Gastroesophageal sphincter (tissue), 4 donors: ENCODE data around the gene SPATA6L. TPM values are rescaled to one million over a fixed set of nuclear protein-coding genes. Genes with fewer than 3 reads are reported as not detected.
A peak's percentile ranks its signal among the peaks of the same experiment; 100 is the strongest.

Experiments used
- ATAC-seq: fragments of 150-250 bp; one replicate; pipeline ENCODE4 v1.9.1; 2016; ENCODE audit warnings: mild to moderate bottlenecking, moderate library complexity
- H3K27ac ChIP-seq, 4 donors: fragments of 200-600 bp; sonication (generic) in 3 of 4; 1 replicate in 3 of 4; 2 replicates in 1 of 4; pipeline ENCODE4 v1.5.1; 2016 to 2019
- H3K27me3 ChIP-seq: fragments of 200-600 bp; sonication (generic); one replicate; pipeline ENCODE4 v1.5.1; 2019
- H3K36me3 ChIP-seq, 2 donors: fragments of 200-600 bp; sonication (generic); one replicate each; pipeline ENCODE4 v1.5.1; 2019; ENCODE audit warnings: control low read depth in 1 of 2
- H3K4me1 ChIP-seq, 3 donors: fragments of 200-600 bp; sonication (generic); 1 replicate in 2 of 3; 2 replicates in 1 of 3; pipeline ENCODE4 v1.5.1; 2016 to 2019; ENCODE audit warnings: control low read depth in 2 of 3
- H3K4me3 ChIP-seq, 2 donors: fragments of 200-600 bp; sonication (generic); one replicate each; pipeline ENCODE4 v1.5.1; 2019; ENCODE audit warnings: mild to moderate bottlenecking in 1 of 2, moderate library complexity in 1 of 2
- H3K9me3 ChIP-seq, 3 donors: fragments of 200-600 bp; sonication (generic); one replicate each; pipeline ENCODE4 v1.5.1; 2017 to 2019; ENCODE audit warnings: control low read depth in 2 of 3
- EP300 ChIP-seq: sonication (generic); formaldehyde crosslinking; IDR thresholded peaks from one replicate; pipeline ENCODE4 v1.6.1; 2017; ENCODE audit warnings: antibody characterized with exemption, mild to moderate bottlenecking
- POLR2A ChIP-seq, 2 donors: fragments of 450-650 bp; IDR thresholded peaks; one replicate each; pipeline ENCODE4 v1.6.1; 2017; ENCODE audit warnings: antibody characterized with exemption in 2 of 2, mild to moderate bottlenecking in 2 of 2, moderate library complexity in 1 of 2
- POLR2AphosphoS5 ChIP-seq: sonication (generic); formaldehyde crosslinking; IDR thresholded peaks from one replicate; pipeline ENCODE4 v1.6.1; 2017; ENCODE audit warnings: antibody characterized with exemption
- WGBS, 2 donors: methylation state at CpG; one replicate each; pipeline ENCODE4 v1.1.5; 2018; ENCODE audit warnings: low coverage in 1 of 2; 5-methylcytosine and 5-hydroxymethylcytosine counted together
- total RNA-seq, 4 donors: library from RNA; depleted of rRNA; stranded (reverse); fragments of >200 nt; gene quantifications; one replicate each; pipeline ENCODE4 v1.1.0, GENCODE V29; 2016
- TF ChIP-seq, protein P1 (sequence below), 4 experiments: fragments of 200-600 bp in 2 of 4; fragments of 450-650 bp in 2 of 4; sonication (generic) in 1 of 4; IDR thresholded peaks; one replicate each; pipeline ENCODE4 v1.5.1; 2017 to 2019; ENCODE audit warnings: antibody characterized with exemption in 4 of 4, mild to moderate bottlenecking in 2 of 4, moderate library complexity in 2 of 4

SPATA6L gene
- total RNA-seq, 4 donors from 2014 or later, result 0.69 to 1.9 (median 0.83) TPM

DNA sequence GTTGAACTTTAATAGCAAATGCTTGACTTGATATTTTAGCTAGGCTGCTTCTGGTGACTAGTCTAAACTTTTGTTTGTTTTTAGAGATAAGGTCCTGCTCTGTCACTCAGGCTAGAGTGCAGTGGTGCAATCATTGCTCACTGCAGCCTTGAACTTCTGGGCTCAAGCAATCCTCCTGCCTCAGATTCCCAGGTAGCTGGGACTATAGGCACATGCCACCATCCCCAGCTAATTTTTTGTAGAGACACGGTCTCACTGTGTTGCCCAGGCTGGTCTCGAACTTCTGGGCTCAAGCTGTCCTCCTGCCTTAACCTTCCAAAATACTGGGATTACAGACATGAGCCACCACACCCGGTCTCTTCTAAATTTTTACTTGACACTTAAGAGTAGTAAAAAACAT is 33.8 kb upstream of the SPATA6L start:
- H3K27ac ChIP-seq, result no peak overlapping the region
- TF ChIP-seq POLR2AphosphoS5, result no peak
- TF ChIP-seq POLR2A (IDR thresholded peaks at IDR 0.05), result no peak
- TF ChIP-seq, protein P1, sequence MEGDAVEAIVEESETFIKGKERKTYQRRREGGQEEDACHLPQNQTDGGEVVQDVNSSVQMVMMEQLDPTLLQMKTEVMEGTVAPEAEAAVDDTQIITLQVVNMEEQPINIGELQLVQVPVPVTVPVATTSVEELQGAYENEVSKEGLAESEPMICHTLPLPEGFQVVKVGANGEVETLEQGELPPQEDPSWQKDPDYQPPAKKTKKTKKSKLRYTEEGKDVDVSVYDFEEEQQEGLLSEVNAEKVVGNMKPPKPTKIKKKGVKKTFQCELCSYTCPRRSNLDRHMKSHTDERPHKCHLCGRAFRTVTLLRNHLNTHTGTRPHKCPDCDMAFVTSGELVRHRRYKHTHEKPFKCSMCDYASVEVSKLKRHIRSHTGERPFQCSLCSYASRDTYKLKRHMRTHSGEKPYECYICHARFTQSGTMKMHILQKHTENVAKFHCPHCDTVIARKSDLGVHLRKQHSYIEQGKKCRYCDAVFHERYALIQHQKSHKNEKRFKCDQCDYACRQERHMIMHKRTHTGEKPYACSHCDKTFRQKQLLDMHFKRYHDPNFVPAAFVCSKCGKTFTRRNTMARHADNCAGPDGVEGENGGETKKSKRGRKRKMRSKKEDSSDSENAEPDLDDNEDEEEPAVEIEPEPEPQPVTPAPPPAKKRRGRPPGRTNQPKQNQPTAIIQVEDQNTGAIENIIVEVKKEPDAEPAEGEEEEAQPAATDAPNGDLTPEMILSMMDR (IDR thresholded peaks at IDR 0.05), result no peak
- no peak for TF ChIP-seq EP300
- WGBS, 2 donors, result 51 to 64% methylated on average over 3 of the region's 3 CpGs
- H3K4me1 ChIP-seq, result peaks cover 0 to 29% (median 4%) of the 10 kb centered on the region in 3 donors
- no peaks in the 10 kb centered on the region for H3K27me3 ChIP-seq
- no peak overlapping the region for H3K4me3 ChIP-seq
- H3K9me3 ChIP-seq, result no peaks in the 10 kb centered on the region
- ATAC-seq, result no peak
- H3K36me3 ChIP-seq, result peaks cover 2 to 85% of the 10 kb centered on the region in 2 donors

DNA sequence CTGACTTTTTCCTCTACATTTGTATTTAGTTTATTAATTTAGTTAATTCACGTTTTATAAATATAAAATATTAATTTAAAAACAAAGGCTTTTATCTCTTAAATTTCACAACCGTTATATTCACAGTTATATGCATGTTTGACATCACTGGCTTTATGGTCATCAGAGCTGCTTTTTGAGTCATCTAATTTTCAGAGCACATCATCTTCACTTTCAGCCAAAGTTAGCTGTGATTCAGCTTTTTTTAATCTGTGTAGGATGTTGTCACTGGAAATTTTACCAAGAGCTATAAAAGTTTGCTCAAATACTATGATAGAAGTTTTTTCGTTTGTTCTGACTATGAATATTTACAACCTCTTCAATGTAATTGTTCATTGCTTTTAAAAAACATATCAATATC is 25.5 kb upstream of the SPATA6L start:
- no peaks in the 10 kb centered on the region for H3K27me3 ChIP-seq
- no peak for ATAC-seq
- no peak overlapping the region for H3K27ac ChIP-seq
- TF ChIP-seq POLR2AphosphoS5, result no peak
- H3K36me3 ChIP-seq, result peaks cover 0 to 50% of the 10 kb centered on the region in 2 donors
- H3K4me1 ChIP-seq, result peaks cover 0 to 84% (median 15%) of the 10 kb centered on the region in 3 donors
- H3K9me3 ChIP-seq, result no peaks in the 10 kb centered on the region
- 59 to 63% methylated on average over 3 of the region's 3 CpGs for WGBS, 2 donors
- H3K4me3 ChIP-seq, result no peak overlapping the region

DNA sequence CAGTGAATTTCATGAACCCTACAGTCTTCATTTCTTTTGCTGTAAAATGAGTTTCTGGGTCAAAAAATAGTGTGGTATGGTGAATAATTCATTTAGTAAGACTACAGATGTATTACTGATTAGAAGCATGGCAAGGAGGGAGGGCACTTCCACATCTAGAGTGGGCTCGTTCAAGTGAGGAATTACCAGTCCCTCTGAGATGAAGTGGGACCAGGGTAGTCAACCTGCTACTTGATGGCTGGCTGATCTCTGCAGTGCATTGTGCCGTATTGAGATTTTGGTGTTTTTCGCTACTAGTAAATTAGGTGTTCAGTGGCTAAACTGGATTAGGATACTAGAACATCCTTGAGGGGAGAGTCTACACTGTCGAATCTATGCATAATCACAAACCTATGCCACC is 23.9 kb upstream of the SPATA6L start:
- Histone ChIP-seq H3K27me3 (no peaks in the 10 kb centered on the region), H3K4me1 (peaks cover 0 to 84% (median 14%) of the 10 kb centered on the region in 3 donors), H3K4me3 (no peak overlapping the region), H3K36me3 (peaks cover 0 to 52% of the 10 kb centered on the region in 2 donors), H3K27ac (peak overlapping the region in 2 of 4 donors; percentile 14 to 69), H3K9me3 (no peaks in the 10 kb centered on the region)
- no peak for ATAC-seq
- no peak for TF ChIP-seq POLR2A (IDR thresholded peaks at IDR 0.05)
- TF ChIP-seq, protein P1 (IDR thresholded peaks at IDR 0.05), result no peak
- no peak for TF ChIP-seq POLR2AphosphoS5
- no peak for TF ChIP-seq EP300
- 91 to 95% methylated on average over 4 of the region's 4 CpGs for WGBS, 2 donors

DNA sequence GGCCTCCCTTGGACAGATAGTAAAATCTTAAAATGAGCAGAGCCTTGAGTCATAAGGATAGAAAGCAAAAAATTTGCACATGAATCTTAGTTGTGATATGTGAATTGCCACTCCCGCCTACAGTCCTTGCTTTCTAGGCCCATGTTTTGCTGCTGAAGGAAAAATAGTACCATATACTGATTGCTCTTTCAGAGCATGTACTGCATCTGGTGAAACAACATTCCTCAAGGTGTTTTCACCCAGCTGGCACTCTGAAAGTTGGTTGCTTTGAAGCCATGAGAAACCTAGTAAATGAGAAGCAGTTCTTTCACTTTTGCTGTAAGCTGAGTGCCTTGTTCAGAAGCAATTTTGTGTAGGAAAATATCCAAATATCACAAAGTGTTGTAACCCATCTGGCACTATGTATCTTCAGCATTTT is 23.4 kb upstream of the SPATA6L start:
- no peak overlapping the region for H3K4me3 ChIP-seq
- H3K27ac ChIP-seq, result peak overlapping the region in 3 of 4 donors; percentile 14 to 69 (median 29)

DNA sequence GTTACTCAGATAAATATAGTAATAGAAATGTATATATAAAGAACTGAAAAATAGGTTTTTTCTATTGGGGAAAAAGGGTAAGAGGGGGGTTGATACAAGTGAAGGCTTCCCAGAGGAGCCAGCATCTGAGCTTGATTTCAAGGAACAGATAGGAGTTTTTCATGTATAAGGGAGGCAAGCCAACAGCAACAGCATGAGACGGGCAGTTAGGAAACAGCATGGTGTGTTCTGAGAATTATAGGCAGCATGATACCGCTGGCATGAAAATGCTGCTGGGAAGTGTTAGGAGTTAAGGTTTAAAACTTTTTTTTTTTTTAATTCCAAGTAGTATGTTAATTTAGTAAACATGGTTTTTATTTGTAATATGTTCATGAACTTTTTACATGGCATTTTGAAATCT is 22.7 kb upstream of the SPATA6L start:
- Histone ChIP-seq H3K27me3 (no peaks in the 10 kb centered on the region), H3K27ac (peak overlapping the region in 3 of 4 donors; percentile 23 to 69 (median 39)), H3K36me3 (peaks cover 0 to 44% of the 10 kb centered on the region in 2 donors), H3K4me3 (no peak overlapping the region), H3K4me1 (peaks cover 0 to 86% (median 22%) of the 10 kb centered on the region in 3 donors), H3K9me3 (no peaks in the 10 kb centered on the region)
- 65 to 92% methylated on average over 2 of the region's 2 CpGs for WGBS, 2 donors
- ATAC-seq, result no peak
- TF ChIP-seq POLR2A (IDR thresholded peaks at IDR 0.05) (no peak), POLR2AphosphoS5 (no peak), EP300 (no peak)
- TF ChIP-seq, protein P1 (IDR thresholded peaks at IDR 0.05), result no peak

More for the DNA sequence above, 23.4 kb upstream of the SPATA6L start:
- WGBS, 2 donors, result 67 to 77% methylated on average over 1 of the region's 1 CpG
- H3K9me3 ChIP-seq, result no peaks in the 10 kb centered on the region
- peaks cover 0 to 86% (median 19%) of the 10 kb centered on the region in 3 donors for H3K4me1 ChIP-seq
- TF ChIP-seq POLR2A (IDR thresholded peaks at IDR 0.05) (no peak), POLR2AphosphoS5 (peak; percentile 12)
- H3K27me3 ChIP-seq, result no peaks in the 10 kb centered on the region
- peak; percentile 22 for ATAC-seq
- peaks cover 0 to 50% of the 10 kb centered on the region in 2 donors for H3K36me3 ChIP-seq

DNA sequence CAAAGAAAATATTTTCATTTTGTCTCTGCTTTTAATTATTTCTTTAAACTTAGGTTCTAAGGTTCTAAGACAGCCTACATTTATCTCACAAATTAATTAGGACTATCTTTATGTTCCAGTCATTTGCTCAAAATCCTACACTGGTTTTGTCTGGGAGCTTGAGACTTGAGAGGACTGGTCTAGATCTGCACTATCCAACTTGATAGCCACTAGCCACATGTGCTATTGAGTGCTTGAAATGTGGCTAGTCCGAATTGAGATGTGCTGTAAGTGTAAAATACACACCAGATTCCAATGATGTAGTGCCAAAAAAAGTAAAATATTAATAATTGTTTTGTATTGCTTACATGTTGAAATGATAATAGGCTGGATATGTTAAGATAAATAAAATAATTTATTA is 20.3 kb upstream of the SPATA6L start:
- no peak for ATAC-seq
- H3K27me3 ChIP-seq, result no peaks in the 10 kb centered on the region
- no peak for TF ChIP-seq POLR2A (IDR thresholded peaks at IDR 0.05)
- TF ChIP-seq EP300, result no peak
- TF ChIP-seq, protein P1 (IDR thresholded peaks at IDR 0.05), result no peak
- no peak for TF ChIP-seq POLR2AphosphoS5
- H3K4me1 ChIP-seq, result peaks cover 0 to 96% (median 22%) of the 10 kb centered on the region in 3 donors
- H3K9me3 ChIP-seq, result no peaks in the 10 kb centered on the region
- 45 to 50% methylated on average over 1 of the region's 1 CpG for WGBS, 2 donors
- H3K36me3 ChIP-seq, result peaks cover 0 to 38% of the 10 kb centered on the region in 2 donors
- peak overlapping the region; percentile 52 to 77 (median 70) for H3K27ac ChIP-seq
- no peak overlapping the region for H3K4me3 ChIP-seq
